DND-41 (cell line): Measurements from ENCODE around the gene CDH12.
"Not testable (repeated sequence)": the region's sequence is repeated elsewhere in the genome, so short reads cannot be mapped to it uniquely, and the experiment has no call there.

Experiments
- ATAC-seq: fragments of 200-7000 bp; cut with Tn5 transposase; 3 replicates; pipeline ENCODE4 v1.9.1; 2021; ENCODE audit warnings: low read depth; ENCODE audit not compliant: insufficient read depth
- DNase-seq: peaks from one replicate; pipeline ENCODE4 v3.0.0-alpha.2; 2020
- H2AFZ ChIP-seq: 2 replicates; pipeline ENCODE4 v1.6.0; 2012; ENCODE audit warnings: low read depth, low read length
- H3K27ac ChIP-seq: 2 replicates; pipeline ENCODE4 v1.5.1; 2012; ENCODE audit warnings: low read length, inconsistent platforms
- H3K27me3 ChIP-seq: fragments of 200-600 bp; sonication (generic); 2 replicates; pipeline ENCODE4 v1.6.0; 2012; ENCODE audit warnings: low read length, mild to moderate bottlenecking, inconsistent platforms; ENCODE audit not compliant: insufficient read depth, poor library complexity
- H3K36me3 ChIP-seq: 2 replicates; pipeline ENCODE4 v1.5.1; 2012; ENCODE audit warnings: low read length, inconsistent platforms; ENCODE audit not compliant: insufficient read depth
- H3K4me1 ChIP-seq: 2 replicates; pipeline ENCODE4 v1.5.1; 2012; ENCODE audit warnings: mild to moderate bottlenecking, low read length; ENCODE audit not compliant: insufficient read depth
- H3K4me2 ChIP-seq: 2 replicates; pipeline ENCODE4 v1.6.0; 2012; ENCODE audit warnings: mild to moderate bottlenecking, moderate library complexity, low read length, inconsistent platforms; ENCODE audit not compliant: insufficient read depth
- H3K4me3 ChIP-seq, 2 experiments: fragments of 200-600 bp in 1 of 2; shearing (Covaris generic) in 1 of 2; 2 replicates each; pipeline ENCODE4 v1.5.1; 2012 to 2016; ENCODE audit warnings: inconsistent platforms in 2 of 2, low read length in 2 of 2, mild to moderate bottlenecking in 2 of 2, low read depth in 1 of 2, moderate library complexity in 1 of 2
- H3K79me2 ChIP-seq: 2 replicates; pipeline ENCODE4 v1.6.0; 2012; ENCODE audit warnings: low read length, inconsistent platforms; ENCODE audit not compliant: insufficient read depth
- H3K9ac ChIP-seq: 2 replicates; pipeline ENCODE4 v1.6.0; 2012; ENCODE audit warnings: low read depth, mild to moderate bottlenecking, inconsistent platforms, low read length, moderate library complexity
- H3K9me3 ChIP-seq: 2 replicates; pipeline ENCODE4 v1.5.1; 2012; ENCODE audit warnings: low read length, moderate library complexity, mild to moderate bottlenecking, inconsistent platforms; ENCODE audit not compliant: insufficient read depth, severe bottlenecking
- H4K20me1 ChIP-seq: 2 replicates; pipeline ENCODE4 v1.6.0; 2012; ENCODE audit warnings: low read length; ENCODE audit not compliant: insufficient read depth
- CTCF ChIP-seq: IDR thresholded peaks from 2 replicates; pipeline ENCODE4 v1.5.1; 2012; ENCODE audit warnings: borderline replicate concordance, low read length, moderate library complexity, mild to moderate bottlenecking; ENCODE audit not compliant: poor library complexity, severe bottlenecking; ENCODE audit errors: extremely low read depth
- EZH2 ChIP-seq: IDR thresholded peaks from 3 replicates; pipeline ENCODE4 v1.6.1; 2012; ENCODE audit warnings: borderline replicate concordance, low read depth, mild to moderate bottlenecking, moderate library complexity, low read length, inconsistent platforms; ENCODE audit not compliant: severe bottlenecking

Gene CDH12

GRCh38 chr5:22521521-22521920 lies 331.6 kb downstream of the CDH12 start:
- no peak for ATAC-seq
- no peaks in the 10 kb centered on the region for H3K36me3 ChIP-seq
- no peaks in the 10 kb centered on the region for H3K79me2 ChIP-seq
- H3K4me1 ChIP-seq, result no peaks in the 10 kb centered on the region
- H3K4me2 ChIP-seq, result no peak overlapping the region
- no peak overlapping the region for H3K9ac ChIP-seq
- no peak overlapping the region for H3K4me3 ChIP-seq
- DNase-seq, result no peak
- no peak overlapping the region for H3K27ac ChIP-seq
- TF ChIP-seq EZH2 (no peak), CTCF (no peak)
- H2AFZ ChIP-seq, result no peak overlapping the region
- peaks cover 1% of the 10 kb centered on the region for H3K9me3 ChIP-seq
- H4K20me1 ChIP-seq, result no peaks in the 10 kb centered on the region
- H3K27me3 ChIP-seq, result no peaks in the 10 kb centered on the region

GRCh38 chr5:22516497-22516896 lies 336.6 kb downstream of the CDH12 start:
- not testable (repeated sequence) for H3K27ac ChIP-seq, H3K4me2 ChIP-seq, DNase-seq, H3K9ac ChIP-seq, H3K79me2 ChIP-seq, H2AFZ ChIP-seq, ATAC-seq, H3K27me3 ChIP-seq, H3K36me3 ChIP-seq, H3K9me3 ChIP-seq, H4K20me1 ChIP-seq, H3K4me1 ChIP-seq, H3K4me3 ChIP-seq

DNA sequence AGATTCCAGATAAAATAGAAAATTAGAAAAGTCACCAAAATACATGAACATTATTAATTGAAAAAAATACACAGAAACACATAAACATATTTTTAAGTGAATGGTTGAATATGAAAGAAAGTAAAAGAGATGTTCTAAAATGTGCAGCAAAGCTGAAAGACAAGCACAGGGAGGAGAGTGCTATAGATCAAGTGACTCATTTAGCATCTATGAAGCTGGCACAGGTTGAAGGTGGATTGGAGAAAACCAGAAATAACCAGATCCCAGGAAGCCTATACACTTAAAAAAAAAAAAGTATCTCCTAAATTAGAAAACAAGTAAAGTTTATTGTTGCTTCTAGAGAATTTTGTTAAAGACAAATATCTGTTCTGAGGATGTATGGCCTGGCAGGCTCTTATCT lies 338.9 kb downstream of the CDH12 start:
- no peak overlapping the region for H3K4me2 ChIP-seq
- no peak overlapping the region for H3K4me3 ChIP-seq
- H3K27me3 ChIP-seq, result no peaks in the 10 kb centered on the region
- H4K20me1 ChIP-seq, result no peaks in the 10 kb centered on the region
- H3K36me3 ChIP-seq, result no peaks in the 10 kb centered on the region
- no peaks in the 10 kb centered on the region for H3K79me2 ChIP-seq
- ATAC-seq (no peak), DNase-seq (no peak)
- H3K9ac ChIP-seq, result no peak overlapping the region
- H3K27ac ChIP-seq, result no peak overlapping the region
- H3K4me1 ChIP-seq, result no peaks in the 10 kb centered on the region
- no peak overlapping the region for H2AFZ ChIP-seq
- no peak for TF ChIP-seq EZH2
- TF ChIP-seq CTCF, result no peak
- no peaks in the 10 kb centered on the region for H3K9me3 ChIP-seq

GRCh38 chr5:22505891-22506290 lies 347.3 kb downstream of the CDH12 start:
- H3K4me2 ChIP-seq, result no peak overlapping the region
- H3K27ac ChIP-seq, result no peak overlapping the region
- H3K9me3 ChIP-seq, result peaks cover 3% of the 10 kb centered on the region
- H3K27me3 ChIP-seq, result no peaks in the 10 kb centered on the region
- no peak overlapping the region for H2AFZ ChIP-seq
- H4K20me1 ChIP-seq, result no peaks in the 10 kb centered on the region
- no peaks in the 10 kb centered on the region for H3K79me2 ChIP-seq
- DNase-seq (no peak), ATAC-seq (no peak)
- no peak for TF ChIP-seq EZH2
- H3K36me3 ChIP-seq, result no peaks in the 10 kb centered on the region
- H3K9ac ChIP-seq, result no peak overlapping the region
- H3K4me3 ChIP-seq, result no peak overlapping the region
- no peaks in the 10 kb centered on the region for H3K4me1 ChIP-seq
